ENCODE data around the gene ZNF679. TPM values are rescaled to one million over a fixed set of nuclear protein-coding genes. Genes with fewer than 3 reads are reported as not detected.

The ZNF679 gene
- total RNA-seq, 1 experiment from 2014 or later: not detected

DNA sequence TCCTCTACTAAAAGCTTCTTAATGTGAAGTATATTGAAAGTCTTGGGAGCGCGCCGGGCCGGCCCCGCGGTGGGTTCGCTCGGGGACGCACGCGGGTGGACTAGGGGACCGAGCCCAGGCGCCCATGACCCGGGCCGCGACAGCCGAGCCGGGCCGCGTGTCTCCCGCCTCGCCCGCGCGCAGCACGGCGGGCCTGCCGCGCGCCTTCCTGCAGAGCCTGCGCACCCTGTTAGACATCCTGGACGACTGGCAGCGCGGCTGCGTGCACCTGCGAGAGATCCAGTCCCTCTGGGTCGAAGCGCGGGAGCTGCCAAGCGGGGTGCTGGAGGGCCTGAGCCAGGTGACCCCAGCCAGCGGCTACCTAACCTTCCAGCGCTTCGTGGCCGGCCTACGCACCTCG, 46.7 kb upstream of the ZNF679 start:
- CTCF ChIA-PET: no interaction called here
- Mint-ChIP-seq H3K27ac (no peak overlapping the region), H3K4me1 (no peaks in the 10 kb centered on the region), H3K4me3 (no peak overlapping the region), H3K27me3 (ENCODE audit: low read depth) (peaks cover 17% of the 10 kb centered on the region), H3K9me3 (peaks cover 45% of the 10 kb centered on the region), H3K36me3 (peaks cover 48% of the 10 kb centered on the region)
- DNase-seq (ENCODE audit: low spot score) (no peak), ATAC-seq (no peak)
- POLR2A ChIA-PET: no interaction called here
- TF ChIP-seq, protein P1, sequence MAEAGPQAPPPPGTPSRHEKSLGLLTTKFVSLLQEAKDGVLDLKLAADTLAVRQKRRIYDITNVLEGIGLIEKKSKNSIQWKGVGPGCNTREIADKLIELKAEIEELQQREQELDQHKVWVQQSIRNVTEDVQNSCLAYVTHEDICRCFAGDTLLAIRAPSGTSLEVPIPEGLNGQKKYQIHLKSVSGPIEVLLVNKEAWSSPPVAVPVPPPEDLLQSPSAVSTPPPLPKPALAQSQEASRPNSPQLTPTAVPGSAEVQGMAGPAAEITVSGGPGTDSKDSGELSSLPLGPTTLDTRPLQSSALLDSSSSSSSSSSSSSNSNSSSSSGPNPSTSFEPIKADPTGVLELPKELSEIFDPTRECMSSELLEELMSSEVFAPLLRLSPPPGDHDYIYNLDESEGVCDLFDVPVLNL (CRISPR knock-in tag; IDR thresholded peaks at IDR 0.05; ENCODE audit: borderline replicate concordance, low read depth): no peak
- TF ChIP-seq, protein P2, sequence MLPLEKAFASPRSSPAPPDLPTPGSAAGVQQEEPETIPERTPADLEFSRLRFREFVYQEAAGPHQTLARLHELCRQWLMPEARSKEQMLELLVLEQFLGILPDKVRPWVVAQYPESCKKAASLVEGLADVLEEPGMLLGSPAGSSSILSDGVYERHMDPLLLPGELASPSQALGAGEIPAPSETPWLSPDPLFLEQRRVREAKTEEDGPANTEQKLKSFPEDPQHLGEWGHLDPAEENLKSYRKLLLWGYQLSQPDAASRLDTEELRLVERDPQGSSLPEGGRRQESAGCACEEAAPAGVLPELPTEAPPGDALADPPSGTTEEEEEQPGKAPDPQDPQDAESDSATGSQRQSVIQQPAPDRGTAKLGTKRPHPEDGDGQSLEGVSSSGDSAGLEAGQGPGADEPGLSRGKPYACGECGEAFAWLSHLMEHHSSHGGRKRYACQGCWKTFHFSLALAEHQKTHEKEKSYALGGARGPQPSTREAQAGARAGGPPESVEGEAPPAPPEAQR (CRISPR knock-in tag; IDR thresholded peaks at IDR 0.05): no peak
- TF ChIP-seq RORB (CRISPR knock-in tag; IDR thresholded peaks at IDR 0.05) (no peak), PRRX2 (CRISPR knock-in tag; IDR thresholded peaks at IDR 0.05) (no peak), RELA (CRISPR knock-in tag; IDR thresholded peaks at IDR 0.05; ENCODE audit: borderline replicate concordance) (no peak)
- TF ChIP-seq, protein P3, sequence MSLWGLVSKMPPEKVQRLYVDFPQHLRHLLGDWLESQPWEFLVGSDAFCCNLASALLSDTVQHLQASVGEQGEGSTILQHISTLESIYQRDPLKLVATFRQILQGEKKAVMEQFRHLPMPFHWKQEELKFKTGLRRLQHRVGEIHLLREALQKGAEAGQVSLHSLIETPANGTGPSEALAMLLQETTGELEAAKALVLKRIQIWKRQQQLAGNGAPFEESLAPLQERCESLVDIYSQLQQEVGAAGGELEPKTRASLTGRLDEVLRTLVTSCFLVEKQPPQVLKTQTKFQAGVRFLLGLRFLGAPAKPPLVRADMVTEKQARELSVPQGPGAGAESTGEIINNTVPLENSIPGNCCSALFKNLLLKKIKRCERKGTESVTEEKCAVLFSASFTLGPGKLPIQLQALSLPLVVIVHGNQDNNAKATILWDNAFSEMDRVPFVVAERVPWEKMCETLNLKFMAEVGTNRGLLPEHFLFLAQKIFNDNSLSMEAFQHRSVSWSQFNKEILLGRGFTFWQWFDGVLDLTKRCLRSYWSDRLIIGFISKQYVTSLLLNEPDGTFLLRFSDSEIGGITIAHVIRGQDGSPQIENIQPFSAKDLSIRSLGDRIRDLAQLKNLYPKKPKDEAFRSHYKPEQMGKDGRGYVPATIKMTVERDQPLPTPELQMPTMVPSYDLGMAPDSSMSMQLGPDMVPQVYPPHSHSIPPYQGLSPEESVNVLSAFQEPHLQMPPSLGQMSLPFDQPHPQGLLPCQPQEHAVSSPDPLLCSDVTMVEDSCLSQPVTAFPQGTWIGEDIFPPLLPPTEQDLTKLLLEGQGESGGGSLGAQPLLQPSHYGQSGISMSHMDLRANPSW (CRISPR knock-in tag; conservative IDR thresholded peaks at IDR 0.05; ENCODE audit: low read depth): no peak
- TF ChIP-seq, protein P4, sequence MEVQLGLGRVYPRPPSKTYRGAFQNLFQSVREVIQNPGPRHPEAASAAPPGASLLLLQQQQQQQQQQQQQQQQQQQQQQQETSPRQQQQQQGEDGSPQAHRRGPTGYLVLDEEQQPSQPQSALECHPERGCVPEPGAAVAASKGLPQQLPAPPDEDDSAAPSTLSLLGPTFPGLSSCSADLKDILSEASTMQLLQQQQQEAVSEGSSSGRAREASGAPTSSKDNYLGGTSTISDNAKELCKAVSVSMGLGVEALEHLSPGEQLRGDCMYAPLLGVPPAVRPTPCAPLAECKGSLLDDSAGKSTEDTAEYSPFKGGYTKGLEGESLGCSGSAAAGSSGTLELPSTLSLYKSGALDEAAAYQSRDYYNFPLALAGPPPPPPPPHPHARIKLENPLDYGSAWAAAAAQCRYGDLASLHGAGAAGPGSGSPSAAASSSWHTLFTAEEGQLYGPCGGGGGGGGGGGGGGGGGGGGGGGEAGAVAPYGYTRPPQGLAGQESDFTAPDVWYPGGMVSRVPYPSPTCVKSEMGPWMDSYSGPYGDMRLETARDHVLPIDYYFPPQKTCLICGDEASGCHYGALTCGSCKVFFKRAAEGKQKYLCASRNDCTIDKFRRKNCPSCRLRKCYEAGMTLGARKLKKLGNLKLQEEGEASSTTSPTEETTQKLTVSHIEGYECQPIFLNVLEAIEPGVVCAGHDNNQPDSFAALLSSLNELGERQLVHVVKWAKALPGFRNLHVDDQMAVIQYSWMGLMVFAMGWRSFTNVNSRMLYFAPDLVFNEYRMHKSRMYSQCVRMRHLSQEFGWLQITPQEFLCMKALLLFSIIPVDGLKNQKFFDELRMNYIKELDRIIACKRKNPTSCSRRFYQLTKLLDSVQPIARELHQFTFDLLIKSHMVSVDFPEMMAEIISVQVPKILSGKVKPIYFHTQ (CRISPR knock-in tag; IDR thresholded peaks at IDR 0.05): no peak
- TF ChIP-seq, protein P5, sequence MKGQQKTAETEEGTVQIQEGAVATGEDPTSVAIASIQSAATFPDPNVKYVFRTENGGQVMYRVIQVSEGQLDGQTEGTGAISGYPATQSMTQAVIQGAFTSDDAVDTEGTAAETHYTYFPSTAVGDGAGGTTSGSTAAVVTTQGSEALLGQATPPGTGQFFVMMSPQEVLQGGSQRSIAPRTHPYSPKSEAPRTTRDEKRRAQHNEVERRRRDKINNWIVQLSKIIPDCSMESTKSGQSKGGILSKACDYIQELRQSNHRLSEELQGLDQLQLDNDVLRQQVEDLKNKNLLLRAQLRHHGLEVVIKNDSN (CRISPR knock-in tag; IDR thresholded peaks at IDR 0.05): no peak

DNA sequence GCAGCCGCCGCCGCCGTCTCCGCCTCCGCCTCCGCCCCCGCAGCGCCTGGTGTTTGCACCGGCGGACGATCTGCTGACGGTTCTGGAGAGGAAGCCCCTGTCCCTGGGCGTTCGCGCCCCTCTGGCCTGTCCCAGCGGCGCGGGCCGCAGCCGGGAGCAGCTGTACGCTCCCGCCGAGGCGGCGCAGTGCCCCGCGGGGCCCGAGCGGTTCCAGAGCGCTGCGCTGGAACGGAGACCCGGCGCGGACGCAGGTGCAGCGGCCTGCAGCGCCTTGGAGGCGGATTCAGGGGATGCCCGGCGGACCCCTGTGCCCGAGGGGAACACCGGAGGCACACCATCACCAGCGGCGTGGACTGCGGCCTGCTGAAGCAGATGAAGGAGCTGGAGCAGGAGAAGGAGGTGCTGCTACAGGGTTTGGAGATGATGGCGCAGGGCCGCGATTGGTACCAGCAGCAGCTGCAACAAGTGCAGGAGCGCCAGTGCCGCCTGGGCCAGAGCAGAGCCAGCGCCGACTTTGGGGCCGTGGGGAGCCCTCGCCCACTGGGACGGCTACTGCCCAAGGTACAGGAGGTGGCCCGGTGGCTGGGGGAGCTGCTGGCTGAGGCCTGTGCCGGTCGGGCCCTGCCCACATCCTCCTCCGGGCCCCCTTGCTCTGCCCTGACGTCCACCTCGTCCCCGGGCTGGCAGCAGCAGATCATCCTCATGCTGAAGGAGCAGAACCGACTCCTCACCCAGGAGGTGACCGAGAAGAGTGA, 46.1 kb upstream of the ZNF679 start:
- H3K4me3 Mint-ChIP-seq: no peak overlapping the region
- ChIA-PET CTCF (no interaction called here), POLR2A (no interaction called here)
- H3K4me1 Mint-ChIP-seq: no peaks in the 10 kb centered on the region
- no peak for ATAC-seq
- H3K27me3 Mint-ChIP-seq (ENCODE audit: low read depth): peaks cover 17% of the 10 kb centered on the region
- no peak for DNase-seq (ENCODE audit: low spot score)
- H3K27ac Mint-ChIP-seq: no peak overlapping the region
- peaks cover 48% of the 10 kb centered on the region for H3K36me3 Mint-ChIP-seq
- peaks cover 46% of the 10 kb centered on the region for H3K9me3 Mint-ChIP-seq
- TF ChIP-seq SMAD4 (CRISPR knock-in tag; IDR thresholded peaks at IDR 0.05): no peak
- TF ChIP-seq, protein P6, sequence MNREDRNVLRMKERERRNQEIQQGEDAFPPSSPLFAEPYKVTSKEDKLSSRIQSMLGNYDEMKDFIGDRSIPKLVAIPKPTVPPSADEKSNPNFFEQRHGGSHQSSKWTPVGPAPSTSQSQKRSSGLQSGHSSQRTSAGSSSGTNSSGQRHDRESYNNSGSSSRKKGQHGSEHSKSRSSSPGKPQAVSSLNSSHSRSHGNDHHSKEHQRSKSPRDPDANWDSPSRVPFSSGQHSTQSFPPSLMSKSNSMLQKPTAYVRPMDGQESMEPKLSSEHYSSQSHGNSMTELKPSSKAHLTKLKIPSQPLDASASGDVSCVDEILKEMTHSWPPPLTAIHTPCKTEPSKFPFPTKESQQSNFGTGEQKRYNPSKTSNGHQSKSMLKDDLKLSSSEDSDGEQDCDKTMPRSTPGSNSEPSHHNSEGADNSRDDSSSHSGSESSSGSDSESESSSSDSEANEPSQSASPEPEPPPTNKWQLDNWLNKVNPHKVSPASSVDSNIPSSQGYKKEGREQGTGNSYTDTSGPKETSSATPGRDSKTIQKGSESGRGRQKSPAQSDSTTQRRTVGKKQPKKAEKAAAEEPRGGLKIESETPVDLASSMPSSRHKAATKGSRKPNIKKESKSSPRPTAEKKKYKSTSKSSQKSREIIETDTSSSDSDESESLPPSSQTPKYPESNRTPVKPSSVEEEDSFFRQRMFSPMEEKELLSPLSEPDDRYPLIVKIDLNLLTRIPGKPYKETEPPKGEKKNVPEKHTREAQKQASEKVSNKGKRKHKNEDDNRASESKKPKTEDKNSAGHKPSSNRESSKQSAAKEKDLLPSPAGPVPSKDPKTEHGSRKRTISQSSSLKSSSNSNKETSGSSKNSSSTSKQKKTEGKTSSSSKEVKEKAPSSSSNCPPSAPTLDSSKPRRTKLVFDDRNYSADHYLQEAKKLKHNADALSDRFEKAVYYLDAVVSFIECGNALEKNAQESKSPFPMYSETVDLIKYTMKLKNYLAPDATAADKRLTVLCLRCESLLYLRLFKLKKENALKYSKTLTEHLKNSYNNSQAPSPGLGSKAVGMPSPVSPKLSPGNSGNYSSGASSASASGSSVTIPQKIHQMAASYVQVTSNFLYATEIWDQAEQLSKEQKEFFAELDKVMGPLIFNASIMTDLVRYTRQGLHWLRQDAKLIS (CRISPR knock-in tag; IDR thresholded peaks at IDR 0.05; ENCODE audit: borderline replicate concordance): no peak
- TF ChIP-seq, protein P7, sequence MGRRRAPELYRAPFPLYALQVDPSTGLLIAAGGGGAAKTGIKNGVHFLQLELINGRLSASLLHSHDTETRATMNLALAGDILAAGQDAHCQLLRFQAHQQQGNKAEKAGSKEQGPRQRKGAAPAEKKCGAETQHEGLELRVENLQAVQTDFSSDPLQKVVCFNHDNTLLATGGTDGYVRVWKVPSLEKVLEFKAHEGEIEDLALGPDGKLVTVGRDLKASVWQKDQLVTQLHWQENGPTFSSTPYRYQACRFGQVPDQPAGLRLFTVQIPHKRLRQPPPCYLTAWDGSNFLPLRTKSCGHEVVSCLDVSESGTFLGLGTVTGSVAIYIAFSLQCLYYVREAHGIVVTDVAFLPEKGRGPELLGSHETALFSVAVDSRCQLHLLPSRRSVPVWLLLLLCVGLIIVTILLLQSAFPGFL (CRISPR knock-in tag; IDR thresholded peaks at IDR 0.05; ENCODE audit: borderline replicate concordance): no peak
- TF ChIP-seq, protein P8, sequence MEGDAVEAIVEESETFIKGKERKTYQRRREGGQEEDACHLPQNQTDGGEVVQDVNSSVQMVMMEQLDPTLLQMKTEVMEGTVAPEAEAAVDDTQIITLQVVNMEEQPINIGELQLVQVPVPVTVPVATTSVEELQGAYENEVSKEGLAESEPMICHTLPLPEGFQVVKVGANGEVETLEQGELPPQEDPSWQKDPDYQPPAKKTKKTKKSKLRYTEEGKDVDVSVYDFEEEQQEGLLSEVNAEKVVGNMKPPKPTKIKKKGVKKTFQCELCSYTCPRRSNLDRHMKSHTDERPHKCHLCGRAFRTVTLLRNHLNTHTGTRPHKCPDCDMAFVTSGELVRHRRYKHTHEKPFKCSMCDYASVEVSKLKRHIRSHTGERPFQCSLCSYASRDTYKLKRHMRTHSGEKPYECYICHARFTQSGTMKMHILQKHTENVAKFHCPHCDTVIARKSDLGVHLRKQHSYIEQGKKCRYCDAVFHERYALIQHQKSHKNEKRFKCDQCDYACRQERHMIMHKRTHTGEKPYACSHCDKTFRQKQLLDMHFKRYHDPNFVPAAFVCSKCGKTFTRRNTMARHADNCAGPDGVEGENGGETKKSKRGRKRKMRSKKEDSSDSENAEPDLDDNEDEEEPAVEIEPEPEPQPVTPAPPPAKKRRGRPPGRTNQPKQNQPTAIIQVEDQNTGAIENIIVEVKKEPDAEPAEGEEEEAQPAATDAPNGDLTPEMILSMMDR (IDR thresholded peaks at IDR 0.05): no peak
- TF ChIP-seq, protein P3 (CRISPR knock-in tag; conservative IDR thresholded peaks at IDR 0.05; ENCODE audit: low read depth): no peak

All from WTC11 (cell line).